GM18861 (cell line): ENCODE measurements around the gene TMPRSS9.

Source experiments
- ATAC-seq: cut with Tn5 transposase; IDR thresholded peaks from one replicate; pipeline ENCODE4 v1.9.1; 2021; ENCODE audit not compliant: unreplicated experiment

TMPRSS9 gene

GRCh38 chr19:2329149-2329478 is 31.0 kb upstream of the TMPRSS9 start:
- ATAC-seq, result no peak

- no peak for ATAC-seq
Observed at GRCh38 chr19:2329501-2329916, 30.6 kb upstream of the TMPRSS9 start.

GRCh38 chr19:2330255-2330631 is 29.8 kb upstream of the TMPRSS9 start:
- no peak for ATAC-seq

GRCh38 chr19:2330632-2331284 is 29.3 kb upstream of the TMPRSS9 start:
- ATAC-seq, result no peak

- no peak for ATAC-seq
Observed at GRCh38 chr19:2331601-2332246, 28.3 kb upstream of the TMPRSS9 start.

GRCh38 chr19:2332341-2333026 is 27.6 kb upstream of the TMPRSS9 start:
- peak; percentile 37 for ATAC-seq

GRCh38 chr19:2333027-2333806 is 26.8 kb upstream of the TMPRSS9 start:
- no peak for ATAC-seq

GRCh38 chr19:2333807-2334211 is 26.3 kb upstream of the TMPRSS9 start:
- no peak for ATAC-seq

- no peak for ATAC-seq
Observed at GRCh38 chr19:2334426-2334825, 25.6 kb upstream of the TMPRSS9 start.

GRCh38 chr19:2334986-2335846 is 24.8 kb upstream of the TMPRSS9 start:
- no peak for ATAC-seq

- ATAC-seq, result no peak
Observed at GRCh38 chr19:2335848-2336247, 24.2 kb upstream of the TMPRSS9 start.

GRCh38 chr19:2336528-2337328 is 23.3 kb upstream of the TMPRSS9 start:
- ATAC-seq, result no peak

GRCh38 chr19:2337329-2337707 is 22.7 kb upstream of the TMPRSS9 start:
- no peak for ATAC-seq

GRCh38 chr19:2338055-2338615 is 21.9 kb upstream of the TMPRSS9 start:
- ATAC-seq, result no peak

GRCh38 chr19:2338751-2339643 is 21.1 kb upstream of the TMPRSS9 start:
- ATAC-seq, result no peak

- no peak for ATAC-seq
Observed at GRCh38 chr19:2339644-2340310, 20.3 kb upstream of the TMPRSS9 start.

GRCh38 chr19:2340496-2341243 is 19.4 kb upstream of the TMPRSS9 start:
- no peak for ATAC-seq
